Measurements from ENCODE around the gene MPHOSPH10. TPM values are rescaled to one million over a fixed set of nuclear protein-coding genes. Genes with fewer than 3 reads are reported as not detected.
"Not testable (repeated sequence)": the region's sequence is repeated elsewhere in the genome, so short reads cannot be mapped to it uniquely, and the experiment has no call there.

Gene MPHOSPH10
- total RNA-seq, 2 donors from 2014 or later: 14.0 to 17.3 TPM

DNA sequence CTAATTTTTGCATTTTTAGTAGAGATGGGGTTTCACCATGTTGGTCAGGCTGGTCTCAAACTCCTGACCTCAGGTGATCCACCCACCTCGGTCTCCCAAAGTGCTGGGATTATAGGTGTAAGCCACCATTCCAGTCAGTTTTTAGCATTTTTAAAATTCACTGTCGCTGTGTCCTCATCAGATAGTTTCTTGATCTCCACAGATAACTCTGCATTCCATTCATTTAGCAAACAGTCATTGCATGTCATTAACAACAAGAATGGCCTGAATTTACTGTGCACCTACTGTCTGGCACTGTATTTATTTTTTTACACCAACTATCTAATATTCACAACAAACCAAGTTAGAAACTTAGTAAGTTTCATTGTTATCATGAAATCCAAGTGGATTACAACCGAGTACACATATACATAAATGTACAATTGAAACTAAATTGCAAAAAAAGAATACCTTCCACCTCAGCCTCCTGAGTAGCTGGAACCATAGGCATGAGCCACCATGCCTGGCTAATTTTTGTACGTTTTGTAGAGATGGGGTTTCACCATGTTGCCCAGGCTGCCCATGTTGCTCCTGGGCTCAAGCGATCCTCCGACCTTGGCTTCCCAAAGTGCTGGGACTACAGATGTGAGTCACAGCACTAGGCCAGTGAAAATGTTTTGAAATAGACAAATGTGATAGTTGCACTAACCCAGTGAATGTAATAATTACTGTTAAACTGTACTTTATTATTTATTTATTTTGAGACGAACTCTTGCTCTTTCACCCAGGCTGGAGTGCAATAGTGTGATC lies 4.7 kb upstream of the MPHOSPH10 start:
- H3K9me3 ChIP-seq: no peaks in the 10 kb centered on the region
- DNase-seq (ENCODE audit: low spot score): no peak
- H3K27ac ChIP-seq: no peak overlapping the region
- TF ChIP-seq, protein P1, sequence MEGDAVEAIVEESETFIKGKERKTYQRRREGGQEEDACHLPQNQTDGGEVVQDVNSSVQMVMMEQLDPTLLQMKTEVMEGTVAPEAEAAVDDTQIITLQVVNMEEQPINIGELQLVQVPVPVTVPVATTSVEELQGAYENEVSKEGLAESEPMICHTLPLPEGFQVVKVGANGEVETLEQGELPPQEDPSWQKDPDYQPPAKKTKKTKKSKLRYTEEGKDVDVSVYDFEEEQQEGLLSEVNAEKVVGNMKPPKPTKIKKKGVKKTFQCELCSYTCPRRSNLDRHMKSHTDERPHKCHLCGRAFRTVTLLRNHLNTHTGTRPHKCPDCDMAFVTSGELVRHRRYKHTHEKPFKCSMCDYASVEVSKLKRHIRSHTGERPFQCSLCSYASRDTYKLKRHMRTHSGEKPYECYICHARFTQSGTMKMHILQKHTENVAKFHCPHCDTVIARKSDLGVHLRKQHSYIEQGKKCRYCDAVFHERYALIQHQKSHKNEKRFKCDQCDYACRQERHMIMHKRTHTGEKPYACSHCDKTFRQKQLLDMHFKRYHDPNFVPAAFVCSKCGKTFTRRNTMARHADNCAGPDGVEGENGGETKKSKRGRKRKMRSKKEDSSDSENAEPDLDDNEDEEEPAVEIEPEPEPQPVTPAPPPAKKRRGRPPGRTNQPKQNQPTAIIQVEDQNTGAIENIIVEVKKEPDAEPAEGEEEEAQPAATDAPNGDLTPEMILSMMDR (IDR thresholded peaks at IDR 0.05): no peak
- peaks cover 5% of the 10 kb centered on the region for H3K36me3 ChIP-seq
- peaks cover 0 to 21% of the 10 kb centered on the region in 2 donors for H3K4me1 ChIP-seq
- no peak overlapping the region for H3K4me3 ChIP-seq
- no peaks in the 10 kb centered on the region for H3K27me3 ChIP-seq

GRCh38 chr2:71126957-71127356 lies 3.5 kb upstream of the MPHOSPH10 start:
- Histone ChIP-seq H3K9me3 (no peaks in the 10 kb centered on the region), H3K4me3 (no peak overlapping the region), H3K27ac (no peak overlapping the region), H3K27me3 (no peaks in the 10 kb centered on the region), H3K36me3 (peaks cover 5% of the 10 kb centered on the region), H3K4me1 (peaks cover 0 to 31% of the 10 kb centered on the region in 2 donors)
- TF ChIP-seq, protein P1 (IDR thresholded peaks at IDR 0.05): no peak
- no peak for DNase-seq (ENCODE audit: low spot score)

- Histone ChIP-seq H3K36me3 (peaks cover 12% of the 10 kb centered on the region), H3K4me1 (peaks cover 0 to 39% of the 10 kb centered on the region in 2 donors), H3K27ac (peak overlapping the region; percentile 91 to 96), H3K4me3 (peak overlapping the region; percentile 82 to 97), H3K27me3 (no peaks in the 10 kb centered on the region), H3K9me3 (no peaks in the 10 kb centered on the region)
- TF ChIP-seq, protein P1 (IDR thresholded peaks at IDR 0.05): no peak
- no peak for DNase-seq (ENCODE audit: low spot score)
These were observed 1.1 kb upstream of the MPHOSPH10 start for GRCh38 chr2:71129114-71129901.

- Histone ChIP-seq H3K27ac (peak overlapping the region; percentile 91 to 96), H3K9me3 (no peaks in the 10 kb centered on the region), H3K27me3 (no peaks in the 10 kb centered on the region), H3K4me3 (peak overlapping the region; percentile 82 to 97), H3K4me1 (peaks cover 0 to 39% of the 10 kb centered on the region in 2 donors), H3K36me3 (peaks cover 16% of the 10 kb centered on the region)
- TF ChIP-seq, protein P1 (IDR thresholded peaks at IDR 0.05): no peak
- no peak for DNase-seq (ENCODE audit: low spot score)
These were observed 607 bp upstream of the MPHOSPH10 start for GRCh38 chr2:71129902-71130151.

- Histone ChIP-seq H3K4me3 (peak overlapping the region; percentile 82 to 97), H3K27ac (peak overlapping the region; percentile 91 to 96), H3K36me3 (peaks cover 26% of the 10 kb centered on the region), H3K9me3 (no peaks in the 10 kb centered on the region), H3K4me1 (peaks cover 0 to 39% of the 10 kb centered on the region in 2 donors), H3K27me3 (no peaks in the 10 kb centered on the region)
- TF ChIP-seq, protein P1 (IDR thresholded peaks at IDR 0.05): no peak
- no peak for DNase-seq (ENCODE audit: low spot score)
These were observed 441 bp downstream of the MPHOSPH10 start for GRCh38 chr2:71130905-71131244.

DNA sequence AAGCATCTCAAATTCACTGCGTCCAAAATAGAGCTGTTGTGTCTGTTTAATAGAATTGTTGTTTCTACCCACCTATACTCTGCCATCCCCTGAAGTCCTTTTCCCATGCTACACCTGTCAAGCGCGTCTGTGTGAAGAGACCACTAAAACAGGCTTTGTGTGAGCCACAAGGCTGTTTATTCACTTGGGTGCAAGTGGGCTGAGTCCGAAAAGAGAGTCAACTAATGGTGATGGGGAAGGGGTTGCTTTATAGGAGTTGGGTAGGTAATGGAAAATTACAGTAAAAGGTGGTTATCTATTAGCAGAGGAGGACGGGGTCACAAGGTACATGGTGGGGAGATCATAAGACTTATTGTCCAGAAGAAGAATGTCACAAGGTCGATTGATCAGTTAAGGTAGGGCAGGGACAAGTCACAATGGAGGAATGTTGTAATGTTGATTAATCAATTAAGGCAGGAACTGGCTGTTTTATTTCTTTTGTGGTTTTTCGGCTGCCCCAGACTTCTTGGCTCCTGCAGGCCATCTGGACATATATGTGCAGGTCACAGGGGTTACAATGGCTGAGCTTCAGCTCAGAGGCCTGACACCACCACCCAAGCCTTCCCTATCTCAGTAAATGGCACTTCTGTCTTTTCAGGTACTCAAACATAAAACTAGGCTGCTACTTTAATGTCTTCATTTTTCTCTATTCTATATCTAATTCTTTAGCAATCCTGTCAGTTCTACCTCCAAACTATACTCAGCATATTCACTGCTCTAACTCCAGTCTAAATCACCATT lies 1.1 kb downstream of the MPHOSPH10 start:
- Histone ChIP-seq H3K4me3 (peak overlapping the region; percentile 82 to 97), H3K27ac (peak overlapping the region in 1 of 2 donors; percentile 91), H3K4me1 (peaks cover 0 to 39% of the 10 kb centered on the region in 2 donors), H3K36me3 (peaks cover 33% of the 10 kb centered on the region)
- not testable (repeated sequence) for H3K9me3 ChIP-seq; H3K27me3 ChIP-seq; DNase-seq (ENCODE audit: low spot score)
